Keratinocyte (primary cell): ENCODE measurements around the gene RLN2.
"Not testable (repeated sequence)": the region's sequence is repeated elsewhere in the genome, so short reads cannot be mapped to it uniquely, and the experiment has no call there.

Experiments
- CTCF ChIP-seq, 3 experiments: IDR thresholded peaks in 1 of 3; conservative IDR thresholded peaks in 1 of 3; optimal IDR thresholded peaks in 1 of 3; 2 replicates in 2 of 3; 3 replicates in 1 of 3; pipeline versions ENCODE3 to v1.5.1; 2011; ENCODE audit warnings: low read length in 3 of 3, mild to moderate bottlenecking in 3 of 3, moderate library complexity in 2 of 3, control low read depth in 1 of 3, inconsistent platforms in 1 of 3; ENCODE audit not compliant: insufficient read depth in 2 of 3; ENCODE audit errors: extremely low read depth in 1 of 3
- EZH2 ChIP-seq: IDR thresholded peaks from one replicate; pipeline ENCODE4 v1.6.1; 2012; ENCODE audit warnings: inconsistent platforms, mild to moderate bottlenecking, low read length, moderate library complexity

- TF ChIP-seq CTCF (optimal IDR thresholded peaks at IDR 0.05 in 1 of 3, IDR thresholded peaks at IDR 0.05 in 1 of 3, conservative IDR thresholded peaks at IDR 0.05 in 1 of 3; ENCODE audit: extremely low read depth in 1 of 3, insufficient read depth in 2 of 3, low read length in 3 of 3); EZH2: not testable (repeated sequence)
Observed at GRCh38 chr9:5303840-5304795, at the start of gene RLN2.
